ENCODE data around the gene KLK10. TPM values are rescaled to one million over a fixed set of nuclear protein-coding genes. Genes with fewer than 3 reads are reported as not detected.

Gene KLK10
- total and polyA plus RNA-seq, 2 donors (not counting 1 experiment from before 2014, with no cell fraction given): 0.03 TPM; not detected in 1

DNA sequence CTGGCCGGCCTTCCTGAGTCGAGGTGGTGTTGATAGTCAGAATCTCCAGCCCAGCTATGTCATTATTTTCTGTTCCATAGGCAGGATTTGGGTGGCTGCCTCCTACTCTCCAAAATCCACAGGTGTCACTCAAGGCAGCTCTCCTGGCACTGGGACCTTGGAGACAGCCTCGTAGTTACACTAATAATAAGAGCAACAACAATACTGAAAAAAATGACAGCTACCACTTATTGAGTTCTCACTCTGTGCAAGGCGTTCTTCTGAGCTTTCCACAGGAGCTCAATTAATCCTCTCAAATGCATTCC, 27.5 kb upstream of the KLK10 start:
- no peak overlapping the region for H3K4me3 ChIP-seq (replicated peaks in 1 of 4; ENCODE audit: control extremely low read depth in 1 of 4, insufficient read depth in 1 of 4, low read depth in 3 of 4, low read length in 4 of 4)
- H4K20me1 ChIP-seq (ENCODE audit: control insufficient read depth, extremely low read depth, insufficient read depth, low read length): no peaks in the 10 kb centered on the region
- H3K9me3 ChIP-seq (ENCODE audit: control insufficient read depth, insufficient read depth, low read depth, low read length): no peaks in the 10 kb centered on the region
- H3K36me3 ChIP-seq (ENCODE audit: control insufficient read depth, insufficient read depth, low read length): no peaks in the 10 kb centered on the region
- no peak overlapping the region for H3K9ac ChIP-seq (ENCODE audit: insufficient read depth, low read length)
- H3K4me1 ChIP-seq (ENCODE audit: control insufficient read depth, extremely low read depth, insufficient read depth, low read length): no peaks in the 10 kb centered on the region
- no peak for DNase-seq (ENCODE audit: low read depth in 2 of 2)
- no peak for TF ChIP-seq EZH2 (IDR thresholded peaks at IDR 0.05; ENCODE audit: low read length, missing control alignments)
- TF ChIP-seq, protein P1, sequence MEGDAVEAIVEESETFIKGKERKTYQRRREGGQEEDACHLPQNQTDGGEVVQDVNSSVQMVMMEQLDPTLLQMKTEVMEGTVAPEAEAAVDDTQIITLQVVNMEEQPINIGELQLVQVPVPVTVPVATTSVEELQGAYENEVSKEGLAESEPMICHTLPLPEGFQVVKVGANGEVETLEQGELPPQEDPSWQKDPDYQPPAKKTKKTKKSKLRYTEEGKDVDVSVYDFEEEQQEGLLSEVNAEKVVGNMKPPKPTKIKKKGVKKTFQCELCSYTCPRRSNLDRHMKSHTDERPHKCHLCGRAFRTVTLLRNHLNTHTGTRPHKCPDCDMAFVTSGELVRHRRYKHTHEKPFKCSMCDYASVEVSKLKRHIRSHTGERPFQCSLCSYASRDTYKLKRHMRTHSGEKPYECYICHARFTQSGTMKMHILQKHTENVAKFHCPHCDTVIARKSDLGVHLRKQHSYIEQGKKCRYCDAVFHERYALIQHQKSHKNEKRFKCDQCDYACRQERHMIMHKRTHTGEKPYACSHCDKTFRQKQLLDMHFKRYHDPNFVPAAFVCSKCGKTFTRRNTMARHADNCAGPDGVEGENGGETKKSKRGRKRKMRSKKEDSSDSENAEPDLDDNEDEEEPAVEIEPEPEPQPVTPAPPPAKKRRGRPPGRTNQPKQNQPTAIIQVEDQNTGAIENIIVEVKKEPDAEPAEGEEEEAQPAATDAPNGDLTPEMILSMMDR (conservative IDR thresholded peaks at IDR 0.05 in 1 of 2, IDR thresholded peaks at IDR 0.05 in 1 of 2; ENCODE audit: low read depth in 1 of 2, low read length in 2 of 2): no peak
- H2AFZ ChIP-seq (ENCODE audit: low read length): no peak overlapping the region
- H3K79me2 ChIP-seq (ENCODE audit: control insufficient read depth, insufficient read depth, low read length): no peaks in the 10 kb centered on the region
- H3K27me3 ChIP-seq (ENCODE audit: control insufficient read depth, insufficient read depth, low read length): no peaks in the 10 kb centered on the region
- H3K4me2 ChIP-seq (ENCODE audit: extremely low read depth, insufficient read depth, low read length): no peak overlapping the region
- H3K27ac ChIP-seq (ENCODE audit: insufficient read depth, low read length): no peak overlapping the region

DNA sequence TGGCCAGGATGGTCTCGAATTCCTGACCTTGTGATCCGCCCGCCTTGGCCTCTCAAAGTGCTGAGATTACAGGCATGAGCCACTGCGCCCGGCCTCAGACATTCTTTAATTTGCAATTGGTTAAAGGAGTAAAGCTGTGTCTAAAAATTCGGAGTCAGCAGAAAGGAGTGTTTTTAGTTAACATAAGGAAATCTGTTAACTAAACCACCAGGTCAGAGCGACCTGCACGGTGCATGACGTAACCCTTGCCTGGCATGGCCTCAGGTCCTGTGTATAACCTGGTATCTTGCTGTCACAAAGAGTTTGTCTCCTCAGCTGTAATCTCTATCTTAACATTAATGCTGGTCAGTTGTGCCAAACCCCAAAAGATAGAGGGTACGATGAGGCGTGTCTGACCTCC, 24.8 kb upstream of the KLK10 start:
- no peak overlapping the region for H3K27ac ChIP-seq (ENCODE audit: insufficient read depth, low read length)
- no peaks in the 10 kb centered on the region for H3K79me2 ChIP-seq (ENCODE audit: control insufficient read depth, insufficient read depth, low read length)
- no peak overlapping the region for H3K9ac ChIP-seq (ENCODE audit: insufficient read depth, low read length)
- H3K4me3 ChIP-seq (replicated peaks in 1 of 4; ENCODE audit: control extremely low read depth in 1 of 4, insufficient read depth in 1 of 4, low read depth in 3 of 4, low read length in 4 of 4): no peak overlapping the region
- H4K20me1 ChIP-seq (ENCODE audit: control insufficient read depth, extremely low read depth, insufficient read depth, low read length): no peaks in the 10 kb centered on the region
- DNase-seq (ENCODE audit: low read depth in 2 of 2): no peak
- H2AFZ ChIP-seq (ENCODE audit: low read length): no peak overlapping the region
- H3K9me3 ChIP-seq (ENCODE audit: control insufficient read depth, insufficient read depth, low read depth, low read length): no peaks in the 10 kb centered on the region
- TF ChIP-seq, protein P1 (conservative IDR thresholded peaks at IDR 0.05 in 1 of 2, IDR thresholded peaks at IDR 0.05 in 1 of 2; ENCODE audit: low read depth in 1 of 2, low read length in 2 of 2): no peak
- TF ChIP-seq EZH2 (IDR thresholded peaks at IDR 0.05; ENCODE audit: low read length, missing control alignments): no peak
- no peak overlapping the region for H3K4me2 ChIP-seq (ENCODE audit: extremely low read depth, insufficient read depth, low read length)
- no peaks in the 10 kb centered on the region for H3K4me1 ChIP-seq (ENCODE audit: control insufficient read depth, extremely low read depth, insufficient read depth, low read length)
- H3K36me3 ChIP-seq (ENCODE audit: control insufficient read depth, insufficient read depth, low read length): no peaks in the 10 kb centered on the region
- no peaks in the 10 kb centered on the region for H3K27me3 ChIP-seq (ENCODE audit: control insufficient read depth, insufficient read depth, low read length)

DNA sequence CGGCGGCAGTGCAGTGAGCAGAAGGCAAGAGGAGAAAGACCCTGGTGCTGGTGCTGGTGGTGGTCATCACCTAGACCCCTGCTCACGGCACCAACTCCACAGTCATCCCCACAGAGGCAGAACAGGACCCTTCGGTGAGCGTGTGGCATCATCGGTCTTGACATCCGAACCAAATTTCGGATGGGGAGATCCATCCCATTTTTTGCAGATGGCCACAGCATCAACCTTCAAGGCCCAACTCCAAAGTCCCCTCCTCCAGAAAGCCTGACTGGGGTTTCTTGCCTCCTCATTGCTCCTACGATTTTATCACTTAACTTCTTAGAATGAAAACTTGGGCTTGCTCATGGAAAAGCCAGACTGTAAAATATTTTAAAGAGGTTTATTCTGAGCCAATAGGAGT, 24.0 kb upstream of the KLK10 start:
- no peaks in the 10 kb centered on the region for H3K79me2 ChIP-seq (ENCODE audit: control insufficient read depth, insufficient read depth, low read length)
- no peaks in the 10 kb centered on the region for H4K20me1 ChIP-seq (ENCODE audit: control insufficient read depth, extremely low read depth, insufficient read depth, low read length)
- H3K27ac ChIP-seq (ENCODE audit: insufficient read depth, low read length): no peak overlapping the region
- no peaks in the 10 kb centered on the region for H3K36me3 ChIP-seq (ENCODE audit: control insufficient read depth, insufficient read depth, low read length)
- no peak overlapping the region for H3K4me2 ChIP-seq (ENCODE audit: extremely low read depth, insufficient read depth, low read length)
- H3K27me3 ChIP-seq (ENCODE audit: control insufficient read depth, insufficient read depth, low read length): no peaks in the 10 kb centered on the region
- no peak overlapping the region for H2AFZ ChIP-seq (ENCODE audit: low read length)
- H3K9ac ChIP-seq (ENCODE audit: insufficient read depth, low read length): no peak overlapping the region
- no peak overlapping the region for H3K4me3 ChIP-seq (replicated peaks in 1 of 4; ENCODE audit: control extremely low read depth in 1 of 4, insufficient read depth in 1 of 4, low read depth in 3 of 4, low read length in 4 of 4)
- H3K4me1 ChIP-seq (ENCODE audit: control insufficient read depth, extremely low read depth, insufficient read depth, low read length): no peaks in the 10 kb centered on the region
- no peak for TF ChIP-seq EZH2 (IDR thresholded peaks at IDR 0.05; ENCODE audit: low read length, missing control alignments)
- TF ChIP-seq, protein P1 (conservative IDR thresholded peaks at IDR 0.05 in 1 of 2, IDR thresholded peaks at IDR 0.05 in 1 of 2; ENCODE audit: low read depth in 1 of 2, low read length in 2 of 2): no peak
- no peak for DNase-seq (ENCODE audit: low read depth in 2 of 2)
- no peaks in the 10 kb centered on the region for H3K9me3 ChIP-seq (ENCODE audit: control insufficient read depth, insufficient read depth, low read depth, low read length)

Measured in fibroblast of lung (primary cell).